Hematopoietic multipotent progenitor cell treated with erythropoietin and hydrocortisone succinate and interleukin-3 and kit ligand, for 17 days (in vitro differentiated cells): ENCODE measurements around the gene SPATA31A1.
"Not testable (repeated sequence)": the region's sequence is repeated elsewhere in the genome, so short reads cannot be mapped to it uniquely, and the experiment has no call there.

Experiments used
- DNase-seq: peaks from one replicate; pipeline ENCODE4 v3.0.0-alpha.2; 2015; ENCODE audit warnings: low spot score

Gene SPATA31A1

GRCh38 chr9:39355369-39355768 lies at the start of gene SPATA31A1:
Gene SPATA31A1 (plus strand): TSS chr9:39355669. CDS start chr9:39355731, 62 bp downstream.
- not testable (repeated sequence) for DNase-seq

- DNase-seq = not testable (repeated sequence)
These were observed 52.1 kb downstream of the SPATA31A1 start for GRCh38 chr9:39407261-39408204.

- DNase-seq = not testable (repeated sequence)
These were observed 55.9 kb downstream of the SPATA31A1 start for GRCh38 chr9:39411254-39411940.
